HEK293 (cell line): ENCODE data around the gene SLC25A47.

Experiments
- CTCF ChIA-PET: fragments of 350-600 bp; formaldehyde crosslinking; extraction: SDS; loops from one replicate; lab custom pipeline; 2021; ENCODE audit warnings: antibody characterized with exemption; lab: Yijun Ruan, JAX
- POLR2A ChIA-PET: fragments of 300-600 bp; formaldehyde crosslinking; extraction: SDS; loops from one replicate; lab custom pipeline; 2020; ENCODE audit warnings: antibody characterized with exemption, inconsistent platforms; lab: Yijun Ruan, JAX
- H3K27ac ChIP-seq: fragments of 200-500 bp; sonication (Bioruptor generic); 2 replicates; pipeline ENCODE4 v1.5.1; 2014; ENCODE audit warnings: low read depth, low read length, control low read depth, inconsistent platforms; ENCODE audit errors: extremely low read depth
- H3K36me3 ChIP-seq, 2 experiments: fragments of 200-500 bp in 1 of 2; sonication (Bioruptor generic) in 1 of 2; 1 replicate in 1 of 2; 2 replicates in 1 of 2; pipeline ENCODE4 v1.5.1; 2014 to 2017; ENCODE audit warnings: inconsistent platforms in 2 of 2, low read length in 2 of 2; ENCODE audit not compliant: control insufficient read depth in 2 of 2, insufficient read depth in 1 of 2
- H3K4me1 ChIP-seq: fragments of 200-500 bp; sonication (Bioruptor generic); 2 replicates; pipeline ENCODE4 v1.5.1; 2014; ENCODE audit warnings: mild to moderate bottlenecking, low read length, inconsistent platforms; ENCODE audit not compliant: control insufficient read depth, insufficient read depth
- H3K4me3 ChIP-seq: 2 replicates; pipeline ENCODE4 v1.5.1; 2011; ENCODE audit warnings: low read depth, mild to moderate bottlenecking, control low read depth, low read length, moderate library complexity
- H3K9me3 ChIP-seq: fragments of 200-500 bp; sonication (Bioruptor generic); 2 replicates; pipeline ENCODE4 v1.5.1; 2014; ENCODE audit warnings: low read depth, low read length, inconsistent platforms; ENCODE audit not compliant: control insufficient read depth, insufficient read depth
- FEZF1 ChIP-seq: fragments of 450-650 bp; formaldehyde crosslinking; IDR thresholded peaks from 2 replicates; pipeline ENCODE4 v1.5.1; 2016; ENCODE audit warnings: missing biosample characterization, missing genetic modification characterization
- PATZ1 ChIP-seq: fragments of 450-650 bp; formaldehyde crosslinking; IDR thresholded peaks from 2 replicates; pipeline ENCODE4 v1.5.1; 2016; ENCODE audit warnings: missing biosample characterization, missing genetic modification characterization
- PBX3 ChIP-seq: sonication (generic); formaldehyde crosslinking; IDR thresholded peaks from 2 replicates; pipeline ENCODE4 v1.8.1; 2022; ENCODE audit warnings: mild to moderate bottlenecking, moderate library complexity, missing genetic modification reagents
- TSHZ1 ChIP-seq: fragments of 450-650 bp; formaldehyde crosslinking; IDR thresholded peaks from 2 replicates; pipeline ENCODE4 v1.5.1; 2016; ENCODE audit warnings: missing biosample characterization, missing genetic modification characterization, borderline replicate concordance
- YY1 ChIP-seq: fragments of 450-650 bp; formaldehyde crosslinking; IDR thresholded peaks from 2 replicates; pipeline ENCODE4 v1.5.1; 2018; ENCODE audit warnings: missing biosample characterization, missing genetic modification characterization
- ZBTB21 ChIP-seq: fragments of 450-650 bp; formaldehyde crosslinking; IDR thresholded peaks from 2 replicates; pipeline ENCODE4 v1.5.1; 2017; ENCODE audit warnings: missing biosample characterization, missing genetic modification characterization
- ZEB2 ChIP-seq: fragments of 450-650 bp; formaldehyde crosslinking; IDR thresholded peaks from 2 replicates; pipeline ENCODE4 v1.5.1; 2016; ENCODE audit warnings: missing biosample characterization, missing genetic modification characterization
- ZFP37 ChIP-seq: fragments of 450-650 bp; formaldehyde crosslinking; IDR thresholded peaks from 2 replicates; pipeline ENCODE4 v1.5.1; 2016; ENCODE audit warnings: missing biosample characterization, missing genetic modification characterization
- ZNF2 ChIP-seq: fragments of 450-650 bp; formaldehyde crosslinking; IDR thresholded peaks from 2 replicates; pipeline ENCODE4 v1.5.1; 2016; ENCODE audit warnings: missing biosample characterization, missing genetic modification characterization
- ZNF202 ChIP-seq: fragments of 450-650 bp; formaldehyde crosslinking; IDR thresholded peaks from 2 replicates; pipeline ENCODE4 v1.5.1; 2016; ENCODE audit warnings: missing biosample characterization, missing genetic modification characterization, borderline replicate concordance
- ZNF211 ChIP-seq: fragments of 450-650 bp; formaldehyde crosslinking; IDR thresholded peaks from 2 replicates; pipeline ENCODE4 v1.5.1; 2016; ENCODE audit warnings: low read depth, missing biosample characterization, missing genetic modification characterization
- ZNF366 ChIP-seq: fragments of 450-650 bp; formaldehyde crosslinking; conservative IDR thresholded peaks from 2 replicates; pipeline ENCODE4 v1.5.1; 2016; ENCODE audit warnings: missing biosample characterization, missing genetic modification characterization
- ZNF501 ChIP-seq: fragments of 450-650 bp; formaldehyde crosslinking; IDR thresholded peaks from 2 replicates; pipeline ENCODE4 v1.5.1; 2016; ENCODE audit warnings: missing biosample characterization, missing genetic modification characterization
- ZNF645 ChIP-seq: fragments of 450-650 bp; formaldehyde crosslinking; IDR thresholded peaks from 2 replicates; pipeline ENCODE4; 2016; ENCODE audit warnings: missing biosample characterization, missing genetic modification characterization
- ZNF664 ChIP-seq: fragments of 450-650 bp; formaldehyde crosslinking; IDR thresholded peaks from 2 replicates; pipeline ENCODE4 v1.5.1; 2016; ENCODE audit warnings: missing biosample characterization, missing genetic modification characterization
- ZNF791 ChIP-seq: fragments of 450-650 bp; formaldehyde crosslinking; IDR thresholded peaks from 2 replicates; pipeline ENCODE4 v1.5.1; 2016; ENCODE audit warnings: missing biosample characterization, missing genetic modification characterization
- ZSCAN30 ChIP-seq: fragments of 450-650 bp; IDR thresholded peaks from 2 replicates; pipeline ENCODE4 v1.5.1; 2018; ENCODE audit warnings: missing biosample characterization, mild to moderate bottlenecking, missing genetic modification characterization, moderate library complexity
- TF ChIP-seq, protein P1 (sequence below): fragments of 450-650 bp; formaldehyde crosslinking; IDR thresholded peaks from 2 replicates; pipeline ENCODE4 v1.5.1; 2016; ENCODE audit warnings: missing biosample characterization, missing genetic modification characterization
- TF ChIP-seq, protein P2 (sequence below): fragments of 450-650 bp; formaldehyde crosslinking; IDR thresholded peaks from 2 replicates; pipeline ENCODE4 v1.5.1; 2017; ENCODE audit warnings: missing biosample characterization, mild to moderate bottlenecking, missing genetic modification characterization, moderate library complexity
- TF ChIP-seq, protein P3 (sequence below): fragments of 450-650 bp; formaldehyde crosslinking; IDR thresholded peaks from 2 replicates; pipeline ENCODE4 v1.5.1; 2016; ENCODE audit warnings: missing biosample characterization, missing genetic modification characterization

The SLC25A47 gene

DNA sequence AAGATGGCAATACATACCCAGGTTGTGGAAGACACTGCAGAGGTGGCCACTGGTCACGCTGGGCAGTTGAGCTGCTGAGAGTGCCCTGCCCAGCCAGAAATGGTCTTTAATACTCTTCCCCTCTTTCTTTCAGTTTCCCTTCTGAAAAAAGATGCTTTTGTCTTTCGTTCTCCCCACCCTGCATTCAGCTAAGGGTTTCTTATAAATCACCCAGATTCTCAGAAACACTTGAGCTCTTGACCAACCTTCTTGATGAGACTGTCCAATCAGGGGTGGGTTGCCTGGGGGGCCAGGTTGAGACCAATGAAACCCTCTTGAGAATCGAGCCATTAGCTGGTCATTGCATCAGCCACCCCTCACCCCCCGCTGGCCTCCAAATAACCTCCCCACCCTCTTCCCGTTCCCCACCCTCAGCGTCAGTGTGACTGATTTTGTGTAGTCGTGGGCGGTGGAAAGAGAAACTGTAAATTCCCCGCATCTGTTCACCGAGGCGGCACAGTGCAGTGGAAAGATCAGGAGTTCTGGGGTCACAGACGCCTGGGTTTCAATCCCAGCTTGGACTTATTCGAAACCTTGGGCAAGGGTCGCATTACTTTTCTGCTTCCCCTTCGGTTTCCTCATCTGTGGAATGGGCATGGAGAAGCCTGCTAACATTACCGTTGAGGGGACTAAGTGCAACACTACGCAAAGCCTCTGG, 52.3 kb downstream of the SLC25A47 start (continued):
- TF ChIP-seq ZNF202 (tag by site-specific recombination) (no peak), PATZ1 (tag by site-specific recombination) (peak; percentile 62), ZNF791 (tag by site-specific recombination) (no peak), ZNF664 (tag by site-specific recombination) (0 out of 2 replicates have a peak, but pooled peaks have one; percentile 5)
- TF ChIP-seq, protein P1, sequence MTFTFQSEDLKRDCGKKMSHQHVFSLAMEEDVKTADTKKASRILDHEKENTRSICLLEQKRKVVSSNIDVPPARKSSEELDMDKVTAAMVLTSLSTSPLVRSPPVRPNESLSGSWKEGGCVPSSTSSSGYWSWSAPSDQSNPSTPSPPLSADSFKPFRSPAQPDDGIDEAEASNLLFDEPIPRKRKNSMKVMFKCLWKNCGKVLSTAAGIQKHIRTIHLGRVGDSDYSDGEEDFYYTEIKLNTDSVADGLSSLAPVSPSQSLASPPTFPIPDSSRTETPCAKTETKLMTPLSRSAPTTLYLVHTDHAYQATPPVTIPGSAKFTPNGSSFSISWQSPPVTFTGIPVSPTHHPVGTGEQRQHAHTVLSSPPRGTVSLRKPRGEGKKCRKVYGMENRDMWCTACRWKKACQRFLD (tag by site-specific recombination) = no peak

DNA sequence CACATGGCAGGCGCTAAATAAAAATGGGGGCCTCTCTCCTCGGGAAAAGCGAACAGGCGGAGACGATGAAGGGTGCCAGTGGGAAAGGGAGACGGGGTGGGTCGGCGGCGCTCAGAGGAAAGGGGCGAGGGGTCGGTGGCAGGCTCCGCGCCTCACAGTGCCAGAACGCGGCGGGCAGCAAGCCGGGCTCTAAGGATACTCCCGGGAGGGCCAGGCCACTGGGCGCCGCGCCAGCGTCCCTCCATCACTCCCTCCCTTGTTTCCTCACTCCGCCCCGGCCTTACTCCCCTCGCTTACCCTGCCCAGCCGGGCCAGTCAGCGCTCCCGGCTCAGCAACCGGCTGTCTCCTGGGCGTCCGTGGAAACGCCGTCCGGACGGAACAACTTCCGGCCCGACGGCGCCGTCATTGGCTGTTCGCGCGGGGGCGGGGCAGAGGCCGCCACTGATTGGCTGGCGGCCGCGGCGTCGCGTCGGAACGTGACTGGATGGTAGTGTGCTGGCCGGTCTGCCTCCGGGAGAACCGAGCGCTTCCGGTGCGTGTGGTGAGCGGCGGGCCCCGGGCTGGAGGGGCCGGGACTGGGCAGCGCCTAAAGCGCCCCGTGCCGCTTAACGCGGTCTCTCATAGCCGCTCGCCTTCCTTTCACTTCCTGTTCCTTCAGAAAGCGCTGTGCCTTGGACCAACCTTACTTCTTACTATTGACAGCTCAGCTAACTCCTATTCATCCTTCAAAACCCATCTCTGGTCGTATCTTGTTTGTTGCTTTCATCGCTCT, 53.0 kb downstream of the SLC25A47 start, which contains the start of gene WDR25:
WDR25 (plus strand) TSS at position 523 of the 773 bp plus-strand sequence.
- Histone ChIP-seq H3K4me1 (peaks cover 4% of the 10 kb centered on the region; the same call in 1 of the 2 replicates), H3K27ac (peak within 1 kb of the TSS; percentile 90), H3K4me3 (peak within 1 kb of the TSS; percentile 88), H3K36me3 (peaks cover 0 to 15% of the 10 kb centered on the region in 2 experiments; a peak in 2 of 3 replicates), H3K9me3 (no peaks in the 10 kb centered on the region)
- POLR2A ChIA-PET = interaction anchor here (0.6 to 1.3 kb wide), 5 partner anchors 68 to 297 kb away, joined by 3 to 5 read pairs (median 3); no protein-coding TSS in a partner anchor
- CTCF ChIA-PET = interaction anchor here (0.7 to 1.3 kb wide), 2 partner anchors 7 to 1128 kb away, joined by 3 to 4 read pairs; no protein-coding TSS in a partner anchor
- peak; percentile 88 for TF ChIP-seq ZNF366
- TF ChIP-seq ZNF645 (tag by site-specific recombination) = no peak
- TF ChIP-seq FEZF1 = 0 out of 2 replicates have a peak, but pooled peaks have one; percentile 16
- 0 out of 2 replicates have a peak, but pooled peaks have one; percentile 71 for TF ChIP-seq PBX3 (CRISPR knock-in tag)
- 0 out of 2 replicates have a peak, but pooled peaks have one; percentile 55 for TF ChIP-seq ZBTB21 (tag by site-specific recombination)
- peak; percentile 55; the same call in 1 of the 2 replicates for TF ChIP-seq ZSCAN30 (tag by site-specific recombination)
- TF ChIP-seq, protein P2, sequence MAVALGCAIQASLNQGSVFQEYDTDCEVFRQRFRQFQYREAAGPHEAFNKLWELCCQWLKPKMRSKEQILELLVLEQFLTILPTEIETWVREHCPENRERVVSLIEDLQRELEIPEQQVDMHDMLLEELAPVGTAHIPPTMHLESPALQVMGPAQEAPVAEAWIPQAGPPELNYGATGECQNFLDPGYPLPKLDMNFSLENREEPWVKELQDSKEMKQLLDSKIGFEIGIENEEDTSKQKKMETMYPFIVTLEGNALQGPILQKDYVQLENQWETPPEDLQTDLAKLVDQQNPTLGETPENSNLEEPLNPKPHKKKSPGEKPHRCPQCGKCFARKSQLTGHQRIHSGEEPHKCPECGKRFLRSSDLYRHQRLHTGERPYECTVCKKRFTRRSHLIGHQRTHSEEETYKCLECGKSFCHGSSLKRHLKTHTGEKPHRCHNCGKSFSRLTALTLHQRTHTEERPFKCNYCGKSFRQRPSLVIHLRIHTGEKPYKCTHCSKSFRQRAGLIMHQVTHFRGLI (tag by site-specific recombination) = peak; percentile 61; the same call in 1 of the 2 replicates
- no peak for TF ChIP-seq ZNF211 (tag by site-specific recombination)
- peak; percentile 69 for TF ChIP-seq YY1
- TF ChIP-seq ZFP37 = peak; percentile 87
- peak; percentile 93 for TF ChIP-seq ZEB2
- TF ChIP-seq, protein P3, sequence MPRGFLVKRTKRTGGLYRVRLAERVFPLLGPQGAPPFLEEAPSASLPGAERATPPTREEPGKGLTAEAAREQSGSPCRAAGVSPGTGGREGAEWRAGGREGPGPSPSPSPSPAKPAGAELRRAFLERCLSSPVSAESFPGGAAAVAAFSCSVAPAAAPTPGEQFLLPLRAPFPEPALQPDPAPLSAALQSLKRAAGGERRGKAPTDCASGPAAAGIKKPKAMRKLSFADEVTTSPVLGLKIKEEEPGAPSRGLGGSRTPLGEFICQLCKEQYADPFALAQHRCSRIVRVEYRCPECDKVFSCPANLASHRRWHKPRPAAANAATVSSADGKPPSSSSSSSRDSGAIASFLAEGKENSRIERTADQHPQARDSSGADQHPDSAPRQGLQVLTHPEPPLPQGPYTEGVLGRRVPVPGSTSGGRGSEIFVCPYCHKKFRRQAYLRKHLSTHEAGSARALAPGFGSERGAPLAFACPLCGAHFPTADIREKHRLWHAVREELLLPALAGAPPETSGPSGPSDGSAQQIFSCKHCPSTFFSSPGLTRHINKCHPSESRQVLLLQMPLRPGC (tag by site-specific recombination) = peak; percentile 80
- TF ChIP-seq ZNF664 (tag by site-specific recombination) = no peak; the same call in 1 of the 2 replicates
- TF ChIP-seq ZNF2 (tag by site-specific recombination) = peak; percentile 77; the same call in 1 of the 2 replicates
- TF ChIP-seq TSHZ1 (tag by site-specific recombination) = peak; percentile 30; the same call in 1 of the 2 replicates
- TF ChIP-seq ZNF501 = peak; percentile 90; the same call in 1 of the 2 replicates
